Right lobe of liver (tissue), 6 donors: Measurements from ENCODE around the gene ALMS1. TPM values are rescaled to one million over a fixed set of nuclear protein-coding genes. Genes with fewer than 3 reads are reported as not detected.
"Not testable (repeated sequence)": the region's sequence is repeated elsewhere in the genome, so short reads cannot be mapped to it uniquely, and the experiment has no call there.

Source experiments
- ATAC-seq, 4 donors: fragments of 200-7000 bp; cut with Tn5 transposase; one replicate each; pipeline ENCODE4 v1.9.1; 2020; ENCODE audit warnings: mild to moderate bottlenecking in 4 of 4, moderate library complexity in 4 of 4
- DNase-seq, 3 donors: peaks; one replicate each; pipeline ENCODE4 v3.0.0-alpha.2; 2020
- H3K27ac ChIP-seq, 3 donors: fragments of 200-600 bp; one replicate each; pipeline ENCODE4 v1.8.0; 2022
- H3K27me3 ChIP-seq, 2 donors: fragments of 200-600 bp; one replicate each; pipeline ENCODE4 v1.8.0; 2022
- H3K36me3 ChIP-seq, 4 donors: fragments of 200-600 bp; sonication (generic) in 1 of 4; one replicate each; pipeline versions ENCODE4 v1.5.1 to v1.8.0; 2017 to 2022; ENCODE audit warnings: control low read depth in 1 of 4
- H3K4me1 ChIP-seq, 4 donors: fragments of 200-600 bp; sonication (generic) in 1 of 4; one replicate each; pipeline versions ENCODE4 v1.5.1 to v1.8.0; 2017 to 2022; ENCODE audit warnings: control low read depth in 1 of 4
- H3K4me3 ChIP-seq, 3 donors: fragments of 200-600 bp; one replicate each; pipeline ENCODE4 v1.8.0; 2022
- H3K9me3 ChIP-seq, 4 donors: fragments of 200-600 bp; sonication (generic) in 1 of 4; one replicate each; pipeline versions ENCODE4 v1.5.1 to v1.8.0; 2017 to 2022; ENCODE audit warnings: control low read depth in 1 of 4
- CTCF ChIP-seq, 4 donors: fragments of 200-600 bp in 3 of 4; fragments of 450-650 bp in 1 of 4; IDR thresholded peaks; one replicate each; pipeline versions ENCODE4 v1.5.1 to v1.8.0; 2016 to 2022; ENCODE audit warnings: antibody characterized with exemption in 4 of 4, mild to moderate bottlenecking in 2 of 4
- POLR2A ChIP-seq: fragments of 450-650 bp; IDR thresholded peaks from one replicate; pipeline ENCODE4 v1.6.1; 2017; ENCODE audit warnings: antibody characterized with exemption, mild to moderate bottlenecking
- WGBS: methylation state at CpG from one replicate; pipeline ENCODE4 v1.1.6; 2018; ENCODE audit warnings: low coverage, low lambda C conversion rate; ENCODE audit not compliant: insufficient coverage; ENCODE audit errors: missing lambda C conversion rate; 5-methylcytosine and 5-hydroxymethylcytosine counted together
- intact Hi-C, 2 donors: fragments of 100-400 bp; cut with DNase I; formaldehyde crosslinking; loops; one replicate each; pipeline versions ENCODE4 v1.11.2 to v1.14.1; 2022
- total RNA-seq, 6 experiments: library from RNA; depleted of rRNA in 2 of 6; stranded (reverse); fragments of >200 nt in 2 of 6; fragmentation: NEBNext Ultra II Directional in 3 of 6; extraction: Animal tissue kit (Norgen Biotek cat#: 25700) in 3 of 6; gene quantifications; one replicate each; pipeline versions ENCODE4 v1.1.0 to v1.2.4, GENCODE V29; 2016 to 2023
- donor health status: DM: no; HTN: yes; CAD: no.
- donor health status: DM: no; HTN: no; CAD: no.
- donor health status: DM: no; HTN: no; CAD: no.
- donor health status: DM: no; HTN: yes; CAD: no.
- donor health status: DM: no; HTN: yes; CAD: no.

The ALMS1 gene
- total RNA-seq, 6 experiments from 2014 or later = 5.0 to 9.3 (median 6.0) TPM

- DNase-seq (no peak), ATAC-seq (no peak)
- 100% methylated on average over 1 of the region's 2 CpGs for WGBS
- Histone ChIP-seq H3K4me1 (no peaks in the 10 kb centered on the region), H3K27me3 (no peaks in the 10 kb centered on the region), H3K4me3 (no peak overlapping the region), H3K9me3 (no peaks in the 10 kb centered on the region), H3K36me3 (peaks cover 0 to 3% (median 0%) of the 10 kb centered on the region in 4 donors), H3K27ac (no peak overlapping the region)
- intact Hi-C loops = no loop called here
- no peak for TF ChIP-seq POLR2A
- TF ChIP-seq CTCF (IDR thresholded peaks at IDR 0.05) = no peak
These were observed 108.4 kb downstream of the ALMS1 start for GRCh38 chr2:73494031-73494430.

DNA sequence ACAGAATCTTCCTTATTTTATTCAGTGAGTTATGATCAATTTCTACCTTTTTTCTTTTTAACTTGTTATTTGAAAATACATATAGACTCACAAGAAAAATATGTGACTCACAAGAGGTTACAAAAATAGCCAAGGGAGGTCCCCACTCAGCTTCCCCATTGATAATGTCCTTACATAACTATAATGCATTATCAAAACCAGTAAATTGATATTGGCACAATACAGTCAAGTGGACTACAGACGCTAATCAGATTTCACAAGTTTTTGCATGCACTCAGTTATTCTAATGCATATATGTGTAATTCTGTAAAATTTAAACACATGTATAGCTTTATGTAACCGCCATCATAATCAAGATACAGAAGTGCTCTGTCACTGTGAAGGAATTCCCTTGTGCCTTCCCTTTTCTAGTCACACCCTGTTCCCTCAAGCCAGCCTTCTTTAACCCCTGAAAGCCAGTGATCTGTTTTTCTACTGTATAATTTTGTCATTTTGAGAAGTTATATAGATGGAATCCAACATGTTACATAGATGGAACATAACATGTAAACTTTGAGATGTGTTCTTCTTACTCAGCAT is 118.4 kb downstream of the ALMS1 start:
- intact Hi-C loops = no loop called here
- H3K4me3 ChIP-seq = no peak overlapping the region
- H3K9me3 ChIP-seq = no peaks in the 10 kb centered on the region
- no peaks in the 10 kb centered on the region for H3K4me1 ChIP-seq
- H3K36me3 ChIP-seq = no peaks in the 10 kb centered on the region
- WGBS = 100% methylated on average over 2 of the region's 2 CpGs
- no peak for ATAC-seq
- no peaks in the 10 kb centered on the region for H3K27me3 ChIP-seq
- DNase-seq = no peak
- TF ChIP-seq CTCF (IDR thresholded peaks at IDR 0.05) (no peak), POLR2A (no peak)
- H3K27ac ChIP-seq = no peak overlapping the region

- H3K27ac ChIP-seq, H3K4me1 ChIP-seq, intact Hi-C loops, H3K4me3 ChIP-seq, H3K36me3 ChIP-seq, ATAC-seq, H3K27me3 ChIP-seq, H3K9me3 ChIP-seq, DNase-seq: not testable (repeated sequence)
- WGBS = 86% methylated on average over 2 of the region's 2 CpGs
These were observed 119.2 kb downstream of the ALMS1 start for GRCh38 chr2:73504850-73505249.

DNA sequence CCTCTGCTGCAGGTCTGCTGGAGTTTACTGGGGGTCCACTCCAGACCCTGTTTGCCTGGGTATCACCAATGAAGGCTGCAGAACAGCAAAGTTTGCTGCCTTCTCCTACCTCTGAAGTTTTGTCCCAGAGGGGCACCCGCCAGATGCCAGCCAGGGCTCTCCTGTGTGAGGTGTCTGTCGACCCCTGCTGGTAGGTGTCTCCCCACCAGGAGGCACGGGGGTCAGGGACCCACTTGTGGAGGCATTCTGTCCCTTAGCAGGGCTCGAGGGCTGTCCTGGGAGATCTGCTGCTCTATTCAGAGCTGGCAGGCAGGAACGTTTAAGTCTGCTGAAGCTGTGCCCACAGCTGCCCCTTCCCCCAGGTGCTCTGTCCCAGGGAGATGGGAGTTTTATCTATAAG is 124.8 kb downstream of the ALMS1 start:
- H3K27me3 ChIP-seq, H3K9me3 ChIP-seq, H3K4me3 ChIP-seq, intact Hi-C loops, H3K36me3 ChIP-seq, H3K27ac ChIP-seq, ATAC-seq, H3K4me1 ChIP-seq, DNase-seq: not testable (repeated sequence)
- no CpG with 5 or more reads among the region's 5 CpGs for WGBS

- intact Hi-C loops = no loop called here
- WGBS = 75% methylated on average over 1 of the region's 1 CpG
These were observed 130.4 kb downstream of the ALMS1 start for GRCh38 chr2:73516033-73516432.

More at GRCh38 chr2:73516033-73516432, 130.4 kb downstream of the ALMS1 start:
- Histone ChIP-seq H3K27ac (no peak overlapping the region), H3K27me3 (no peaks in the 10 kb centered on the region), H3K36me3 (no peaks in the 10 kb centered on the region), H3K4me3 (no peak overlapping the region), H3K4me1 (peaks cover 0 to 4% (median 0%) of the 10 kb centered on the region in 4 donors), H3K9me3 (no peaks in the 10 kb centered on the region)
- no peak for TF ChIP-seq CTCF (IDR thresholded peaks at IDR 0.05)
- TF ChIP-seq POLR2A = no peak
- DNase-seq = no peak
- no peak for ATAC-seq
